Tibial artery (tissue), 4 donors: ENCODE data around the gene KRTAP19-5.
"Not testable (repeated sequence)": the region's sequence is repeated elsewhere in the genome, so short reads cannot be mapped to it uniquely, and the experiment has no call there.

ENCODE experiments used
- DNase-seq, 2 donors: peaks; one replicate each; pipeline ENCODE4 v3.0.0-alpha.2; 2019
- H3K27ac ChIP-seq, 2 donors: fragments of 200-600 bp; sonication (generic) in 1 of 2; 1 replicate in 1 of 2; 2 replicates in 1 of 2; pipeline ENCODE4 v1.5.1; 2018 to 2019; ENCODE audit warnings: mild to moderate bottlenecking in 1 of 2
- H3K27me3 ChIP-seq, 2 donors: fragments of 200-600 bp; sonication (generic) in 1 of 2; one replicate each; pipeline versions ENCODE4 v1.5.1 to v1.6.0; 2016 to 2019
- H3K36me3 ChIP-seq, 3 donors: fragments of 200-600 bp; sonication (generic) in 2 of 3; one replicate each; pipeline ENCODE4 v1.5.1; 2016 to 2019; ENCODE audit warnings: mild to moderate bottlenecking in 2 of 3
- H3K4me1 ChIP-seq, 4 donors: fragments of 200-600 bp; sonication (generic) in 2 of 4; 1 replicate in 3 of 4; 2 replicates in 1 of 4; pipeline ENCODE4 v1.5.1; 2016 to 2019
- H3K4me3 ChIP-seq, 2 donors: fragments of 200-600 bp; sonication (generic) in 1 of 2; 1 replicate in 1 of 2; 2 replicates in 1 of 2; pipeline ENCODE4 v1.5.1; 2018 to 2019; ENCODE audit warnings: mild to moderate bottlenecking in 2 of 2
- H3K9me3 ChIP-seq, 3 donors: fragments of 200-600 bp; sonication (generic) in 1 of 3; one replicate each; pipeline ENCODE4 v1.5.1; 2016 to 2019
- intact Hi-C: fragments of 100-400 bp; cut with DNase I; formaldehyde crosslinking; loops from one replicate; pipeline ENCODE4 v1.15.0; 2023; ENCODE audit warnings: low total_unique reads
- TF ChIP-seq, protein P1 (sequence below), 2 experiments: fragments of 200-600 bp in 1 of 2; fragments of 450-650 bp in 1 of 2; IDR thresholded peaks; one replicate each; pipeline ENCODE4 v1.5.1; 2017 to 2019; ENCODE audit warnings: antibody characterized with exemption in 2 of 2, mild to moderate bottlenecking in 1 of 2, moderate library complexity in 1 of 2

The KRTAP19-5 gene

DNA sequence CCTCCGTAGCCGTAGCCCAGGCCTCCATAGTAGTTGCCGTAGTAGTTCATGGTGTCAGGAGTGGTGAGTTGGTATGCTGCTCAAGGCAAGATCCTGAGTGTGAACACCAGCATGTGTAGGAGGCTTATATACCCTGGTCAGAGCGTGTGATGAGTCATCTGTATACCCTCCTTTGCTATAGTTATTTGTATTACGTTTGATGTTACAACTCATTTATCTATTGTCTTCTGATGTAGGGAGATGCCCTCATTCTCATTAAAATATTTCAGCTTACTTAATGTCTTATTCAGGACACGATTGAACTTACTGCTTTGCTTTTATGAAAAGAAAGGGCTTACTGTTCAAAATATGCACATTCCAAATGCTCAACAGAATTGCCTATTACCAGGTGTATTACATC, at the start of gene KRTAP19-5:
TSS of gene KRTAP19-5 (minus strand) at position 101 of the 400 bp plus-strand sequence. CDS start at position 50, 51 bp downstream.
- no peaks in the 10 kb centered on the region for H3K27me3 ChIP-seq
- no peaks in the 10 kb centered on the region for H3K9me3 ChIP-seq
- TF ChIP-seq, protein P1, sequence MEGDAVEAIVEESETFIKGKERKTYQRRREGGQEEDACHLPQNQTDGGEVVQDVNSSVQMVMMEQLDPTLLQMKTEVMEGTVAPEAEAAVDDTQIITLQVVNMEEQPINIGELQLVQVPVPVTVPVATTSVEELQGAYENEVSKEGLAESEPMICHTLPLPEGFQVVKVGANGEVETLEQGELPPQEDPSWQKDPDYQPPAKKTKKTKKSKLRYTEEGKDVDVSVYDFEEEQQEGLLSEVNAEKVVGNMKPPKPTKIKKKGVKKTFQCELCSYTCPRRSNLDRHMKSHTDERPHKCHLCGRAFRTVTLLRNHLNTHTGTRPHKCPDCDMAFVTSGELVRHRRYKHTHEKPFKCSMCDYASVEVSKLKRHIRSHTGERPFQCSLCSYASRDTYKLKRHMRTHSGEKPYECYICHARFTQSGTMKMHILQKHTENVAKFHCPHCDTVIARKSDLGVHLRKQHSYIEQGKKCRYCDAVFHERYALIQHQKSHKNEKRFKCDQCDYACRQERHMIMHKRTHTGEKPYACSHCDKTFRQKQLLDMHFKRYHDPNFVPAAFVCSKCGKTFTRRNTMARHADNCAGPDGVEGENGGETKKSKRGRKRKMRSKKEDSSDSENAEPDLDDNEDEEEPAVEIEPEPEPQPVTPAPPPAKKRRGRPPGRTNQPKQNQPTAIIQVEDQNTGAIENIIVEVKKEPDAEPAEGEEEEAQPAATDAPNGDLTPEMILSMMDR (IDR thresholded peaks at IDR 0.05): no peak
- H3K4me3 ChIP-seq: no peak within 1 kb of the TSS
- H3K4me1 ChIP-seq: no peaks in the 10 kb centered on the region
- intact Hi-C loops: no loop called here
- no peak within 1 kb of the TSS for H3K27ac ChIP-seq
- DNase-seq: no peak
- H3K36me3 ChIP-seq: no peaks in the 10 kb centered on the region

DNA sequence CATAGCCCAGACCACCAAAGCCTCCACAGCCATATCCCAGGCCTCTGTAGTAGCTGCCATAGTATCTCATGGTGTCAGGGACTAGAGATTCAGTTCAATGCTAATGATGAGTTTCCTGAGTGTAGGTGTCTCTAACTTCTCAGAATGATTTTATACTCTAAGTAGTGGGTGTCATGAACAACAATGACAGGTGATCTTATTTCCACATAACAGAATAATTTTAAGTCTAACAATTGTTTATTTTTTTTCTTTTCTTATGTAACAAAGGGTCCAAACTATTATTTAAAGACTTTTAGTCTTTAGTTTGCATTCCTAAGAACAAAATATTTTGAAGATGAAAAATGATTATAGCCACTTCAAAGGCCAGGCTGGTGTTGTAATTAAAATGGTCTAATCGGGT, 39.8 kb upstream of the KRTAP19-5 start, which contains the start of gene KRTAP19-6:
TSS of gene KRTAP19-6 (minus strand) at position 101 of the 400 bp plus-strand sequence. CDS start at position 70, 31 bp downstream.
- Histone ChIP-seq H3K4me3 (no peak within 1 kb of the TSS), H3K9me3 (no peaks in the 10 kb centered on the region), H3K27ac (no peak within 1 kb of the TSS), H3K4me1 (no peaks in the 10 kb centered on the region), H3K36me3 (no peaks in the 10 kb centered on the region), H3K27me3 (no peaks in the 10 kb centered on the region)
- TF ChIP-seq, protein P1 (IDR thresholded peaks at IDR 0.05): no peak
- no peak for DNase-seq
- intact Hi-C loops: no loop called here

DNA sequence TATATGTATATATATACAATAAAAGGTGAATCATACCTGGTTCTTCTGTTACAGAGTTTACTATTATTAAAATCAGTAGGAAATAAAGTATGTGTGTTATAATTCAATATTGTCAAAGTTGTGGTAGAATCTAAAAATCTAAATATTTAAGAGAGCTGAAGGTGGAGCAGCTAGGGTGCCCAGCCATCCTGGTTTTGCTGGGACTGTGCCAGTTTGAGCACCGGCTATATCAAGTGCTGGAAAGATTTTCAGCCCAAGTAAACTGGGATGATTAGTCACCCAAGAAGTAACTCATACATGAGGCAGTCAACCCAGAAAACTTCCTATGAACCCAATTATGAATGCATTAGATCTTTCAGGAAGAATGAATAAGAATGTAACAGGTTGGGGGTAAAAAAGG, 16.9 kb upstream of the KRTAP19-5 start:
- Histone ChIP-seq H3K36me3 (no peaks in the 10 kb centered on the region), H3K27ac (no peak overlapping the region), H3K9me3 (no peaks in the 10 kb centered on the region), H3K27me3 (no peaks in the 10 kb centered on the region), H3K4me1 (no peaks in the 10 kb centered on the region), H3K4me3 (no peak overlapping the region)
- DNase-seq: no peak
- TF ChIP-seq, protein P1 (IDR thresholded peaks at IDR 0.05): no peak
- intact Hi-C loops: no loop called here

DNA sequence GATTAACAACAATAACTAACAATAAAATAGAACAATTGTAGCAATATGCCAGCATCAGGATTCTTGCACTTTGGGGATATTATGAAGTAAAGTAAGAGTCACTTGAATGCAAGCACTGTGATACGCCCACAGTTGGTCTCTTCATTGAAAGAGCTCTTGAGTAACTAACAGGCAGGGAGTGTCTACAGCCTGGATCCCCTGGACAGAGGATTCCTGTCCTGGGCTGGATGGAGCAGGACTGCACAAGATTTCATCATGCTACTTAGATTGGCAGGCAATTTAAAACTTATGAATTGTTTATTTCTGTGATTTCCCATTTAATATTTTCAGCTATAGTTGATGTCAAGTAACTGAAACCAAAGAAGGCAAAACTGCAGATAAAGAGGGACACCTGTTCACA, 13.7 kb upstream of the KRTAP19-5 start:
- H3K27me3 ChIP-seq: no peaks in the 10 kb centered on the region
- H3K4me1 ChIP-seq: no peaks in the 10 kb centered on the region
- intact Hi-C loops: no loop called here
- TF ChIP-seq, protein P1 (IDR thresholded peaks at IDR 0.05): no peak
- DNase-seq: no peak
- H3K36me3 ChIP-seq: no peaks in the 10 kb centered on the region
- H3K27ac ChIP-seq: no peak overlapping the region
- no peak overlapping the region for H3K4me3 ChIP-seq
- H3K9me3 ChIP-seq: no peaks in the 10 kb centered on the region

DNA sequence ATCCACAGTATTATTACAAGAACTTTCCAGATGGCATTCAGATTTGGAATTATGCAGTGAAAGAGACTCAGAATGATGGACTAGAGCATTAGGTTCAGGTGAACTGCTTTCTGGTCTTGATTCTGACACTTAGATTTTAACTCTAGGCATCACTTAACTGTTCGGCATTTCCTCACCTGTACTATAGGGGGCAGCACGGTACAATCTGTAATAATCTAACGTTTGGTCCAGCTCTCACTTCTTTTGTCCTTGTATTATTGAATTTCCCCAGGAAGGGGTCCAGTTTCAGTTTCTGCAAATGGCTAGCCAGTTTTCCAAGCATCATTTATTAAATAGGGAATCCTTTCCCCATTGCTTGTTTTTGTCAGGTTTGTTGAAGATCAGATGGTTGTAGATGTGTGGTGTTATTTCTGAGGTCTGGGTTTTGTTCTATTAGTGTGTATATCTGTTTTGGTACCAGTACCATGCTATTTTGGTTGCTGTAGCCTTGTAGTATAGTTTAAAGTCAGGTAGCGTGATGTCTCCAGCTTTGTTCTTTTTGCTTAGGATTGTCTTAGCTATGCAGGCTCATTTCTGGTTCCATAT, 3.8 kb upstream of the KRTAP19-5 start:
- intact Hi-C loops, H3K4me1 ChIP-seq, H3K36me3 ChIP-seq, H3K4me3 ChIP-seq, H3K27ac ChIP-seq, DNase-seq, H3K9me3 ChIP-seq, H3K27me3 ChIP-seq: not testable (repeated sequence)

DNA sequence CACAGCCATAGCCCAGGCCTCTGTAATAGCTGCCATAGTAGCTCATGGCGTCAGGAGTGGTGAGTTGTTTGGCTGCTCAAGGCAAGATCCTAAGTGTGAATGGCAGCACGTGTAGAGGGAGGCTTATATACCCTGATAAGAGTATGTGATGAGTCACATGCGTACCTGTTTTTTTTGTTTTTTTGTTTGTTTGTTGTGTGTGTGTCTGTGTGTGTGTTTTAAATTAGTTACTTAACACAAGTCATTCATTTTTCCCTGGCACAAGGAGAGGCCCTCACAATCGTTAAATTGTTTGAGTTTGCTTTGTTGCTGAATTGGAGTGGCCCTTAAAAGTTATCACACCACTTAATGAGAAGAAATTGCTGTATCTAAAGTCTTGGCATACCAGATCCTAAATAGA, 4.9 kb downstream of the KRTAP19-5 start, which contains the start of gene KRTAP19-4:
TSS of gene KRTAP19-4 (minus strand) at position 101 of the 400 bp plus-strand sequence. CDS start at position 46, 55 bp downstream.
- Histone ChIP-seq H3K4me3 (no peak within 1 kb of the TSS), H3K36me3 (no peaks in the 10 kb centered on the region), H3K4me1 (no peaks in the 10 kb centered on the region), H3K27ac (no peak within 1 kb of the TSS), H3K27me3 (no peaks in the 10 kb centered on the region), H3K9me3 (no peaks in the 10 kb centered on the region)
- intact Hi-C loops: no loop called here
- TF ChIP-seq, protein P1 (IDR thresholded peaks at IDR 0.05): no peak
- DNase-seq: no peak
